Lower leg skin (tissue), 3 donors: Measurements from ENCODE around the gene TPSG1.

Experiments used
- POLR2A ChIP-seq, 2 donors: fragments of 450-650 bp; IDR thresholded peaks; one replicate each; pipeline ENCODE4 v1.6.1; 2016 to 2017; ENCODE audit warnings: antibody characterized with exemption in 2 of 2, mild to moderate bottlenecking in 1 of 2, moderate library complexity in 1 of 2
- TF ChIP-seq, protein P1 (sequence below), 3 donors: fragments of 450-650 bp; IDR thresholded peaks; one replicate each; pipeline ENCODE4 v1.5.1; 2016; ENCODE audit warnings: antibody characterized with exemption in 3 of 3, mild to moderate bottlenecking in 3 of 3, moderate library complexity in 2 of 3

DNA sequence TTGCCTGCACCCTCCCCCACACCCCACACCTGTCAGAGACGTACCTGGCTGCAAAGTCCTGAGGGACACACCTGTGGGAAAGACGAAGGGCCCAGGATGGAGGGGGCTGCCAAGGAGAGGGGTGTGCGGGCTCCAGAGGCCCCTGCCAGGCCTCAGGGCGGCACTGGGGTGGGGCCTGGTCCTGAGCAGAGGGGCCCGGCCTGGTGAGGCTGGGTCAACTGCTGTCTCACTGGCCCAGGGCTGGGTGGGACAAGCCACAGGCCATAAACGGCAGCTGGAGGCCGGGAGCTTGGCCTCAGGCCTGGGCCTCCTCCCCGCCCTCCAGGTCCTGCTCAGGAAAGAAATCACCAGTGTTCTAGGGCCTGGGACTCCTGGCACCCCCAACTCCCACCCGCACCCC lies 510 bp downstream of the TPSG1 start:
- TF ChIP-seq, protein P1, sequence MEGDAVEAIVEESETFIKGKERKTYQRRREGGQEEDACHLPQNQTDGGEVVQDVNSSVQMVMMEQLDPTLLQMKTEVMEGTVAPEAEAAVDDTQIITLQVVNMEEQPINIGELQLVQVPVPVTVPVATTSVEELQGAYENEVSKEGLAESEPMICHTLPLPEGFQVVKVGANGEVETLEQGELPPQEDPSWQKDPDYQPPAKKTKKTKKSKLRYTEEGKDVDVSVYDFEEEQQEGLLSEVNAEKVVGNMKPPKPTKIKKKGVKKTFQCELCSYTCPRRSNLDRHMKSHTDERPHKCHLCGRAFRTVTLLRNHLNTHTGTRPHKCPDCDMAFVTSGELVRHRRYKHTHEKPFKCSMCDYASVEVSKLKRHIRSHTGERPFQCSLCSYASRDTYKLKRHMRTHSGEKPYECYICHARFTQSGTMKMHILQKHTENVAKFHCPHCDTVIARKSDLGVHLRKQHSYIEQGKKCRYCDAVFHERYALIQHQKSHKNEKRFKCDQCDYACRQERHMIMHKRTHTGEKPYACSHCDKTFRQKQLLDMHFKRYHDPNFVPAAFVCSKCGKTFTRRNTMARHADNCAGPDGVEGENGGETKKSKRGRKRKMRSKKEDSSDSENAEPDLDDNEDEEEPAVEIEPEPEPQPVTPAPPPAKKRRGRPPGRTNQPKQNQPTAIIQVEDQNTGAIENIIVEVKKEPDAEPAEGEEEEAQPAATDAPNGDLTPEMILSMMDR (IDR thresholded peaks at IDR 0.05): no peak
- no peak for TF ChIP-seq POLR2A (IDR thresholded peaks at IDR 0.05)
